ENCODE data around the gene FOLR2.

- TF ChIP-seq, protein P1, sequence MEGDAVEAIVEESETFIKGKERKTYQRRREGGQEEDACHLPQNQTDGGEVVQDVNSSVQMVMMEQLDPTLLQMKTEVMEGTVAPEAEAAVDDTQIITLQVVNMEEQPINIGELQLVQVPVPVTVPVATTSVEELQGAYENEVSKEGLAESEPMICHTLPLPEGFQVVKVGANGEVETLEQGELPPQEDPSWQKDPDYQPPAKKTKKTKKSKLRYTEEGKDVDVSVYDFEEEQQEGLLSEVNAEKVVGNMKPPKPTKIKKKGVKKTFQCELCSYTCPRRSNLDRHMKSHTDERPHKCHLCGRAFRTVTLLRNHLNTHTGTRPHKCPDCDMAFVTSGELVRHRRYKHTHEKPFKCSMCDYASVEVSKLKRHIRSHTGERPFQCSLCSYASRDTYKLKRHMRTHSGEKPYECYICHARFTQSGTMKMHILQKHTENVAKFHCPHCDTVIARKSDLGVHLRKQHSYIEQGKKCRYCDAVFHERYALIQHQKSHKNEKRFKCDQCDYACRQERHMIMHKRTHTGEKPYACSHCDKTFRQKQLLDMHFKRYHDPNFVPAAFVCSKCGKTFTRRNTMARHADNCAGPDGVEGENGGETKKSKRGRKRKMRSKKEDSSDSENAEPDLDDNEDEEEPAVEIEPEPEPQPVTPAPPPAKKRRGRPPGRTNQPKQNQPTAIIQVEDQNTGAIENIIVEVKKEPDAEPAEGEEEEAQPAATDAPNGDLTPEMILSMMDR (IDR thresholded peaks at IDR 0.05) = no peak
- no peak for TF ChIP-seq POLR2A (IDR thresholded peaks at IDR 0.05)
- no peak for TF ChIP-seq POLR2AphosphoS5 (IDR thresholded peaks at IDR 0.05; ENCODE audit: insufficient read depth in 1 of 2, low read depth in 1 of 2)
Measured at GRCh38 chr11:72222106-72222891, 5.7 kb downstream of the FOLR2 start.
